ENCODE results near the gene DLX1.

DNA sequence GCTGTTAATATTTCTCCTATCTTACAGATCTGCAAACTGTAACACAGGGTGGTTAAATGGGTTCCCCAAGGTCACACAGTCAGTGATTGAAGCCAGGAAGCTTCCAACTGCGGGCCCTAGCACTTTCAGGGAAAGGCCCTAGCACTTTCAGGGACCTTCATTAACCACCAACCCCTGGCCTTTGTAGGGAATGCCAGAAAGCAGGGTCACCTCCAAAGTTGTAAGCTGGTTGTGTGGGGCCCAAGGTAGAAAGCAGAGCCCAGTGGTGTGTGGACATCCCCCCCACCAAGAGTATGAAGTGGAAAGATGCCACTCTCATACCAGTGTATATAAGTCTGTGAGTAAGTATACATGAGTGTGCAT is 13.0 kb downstream of the DLX1 start:
- TF ChIP-seq POLR2A (IDR thresholded peaks at IDR 0.05; ENCODE audit: low read length) = no peak
- no peak for TF ChIP-seq GATA1 (IDR thresholded peaks at IDR 0.05; ENCODE audit: low read depth, low read length)

All from erythroblast (primary cell).